ENCODE data around the gene FGD3.

GRCh38 chr9:92948632-92949031, 1.3 kb downstream of the FGD3 start:
- TF ChIP-seq CTCF (IDR thresholded peaks at IDR 0.05; ENCODE audit: low read length) (no peak), EZH2 (optimal IDR thresholded peaks at IDR 0.05; ENCODE audit: low read depth, low read length) (no peak)
